NCI-H1930 (cell line): ENCODE results near the gene ADPRS.

Experiments
- DNase-seq, 2 experiments: peaks; one replicate each; lab custom pipeline; 2025; lab: John Stamatoyannopoulos, UW

Gene ADPRS

DNA sequence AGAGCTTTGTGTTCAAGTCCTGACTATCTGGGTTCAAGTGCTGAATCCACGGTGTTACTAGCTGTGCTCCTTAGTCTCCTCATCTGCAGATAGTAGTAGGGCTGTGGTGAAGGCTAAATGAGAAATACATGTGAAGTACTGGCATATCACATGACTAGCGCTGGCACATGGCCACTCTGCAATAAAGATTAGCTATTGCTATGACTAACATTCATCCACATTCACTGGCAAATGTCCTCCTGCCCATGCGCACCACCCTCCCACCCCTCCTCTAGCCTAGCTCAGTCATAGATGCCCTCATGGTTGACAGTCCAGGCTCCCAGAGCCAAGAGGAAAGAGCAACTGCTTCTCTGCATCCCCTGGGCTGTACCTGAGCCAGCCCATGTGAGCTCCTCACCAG lies 44.8 kb downstream of the ADPRS start:
- no peak for DNase-seq

DNA sequence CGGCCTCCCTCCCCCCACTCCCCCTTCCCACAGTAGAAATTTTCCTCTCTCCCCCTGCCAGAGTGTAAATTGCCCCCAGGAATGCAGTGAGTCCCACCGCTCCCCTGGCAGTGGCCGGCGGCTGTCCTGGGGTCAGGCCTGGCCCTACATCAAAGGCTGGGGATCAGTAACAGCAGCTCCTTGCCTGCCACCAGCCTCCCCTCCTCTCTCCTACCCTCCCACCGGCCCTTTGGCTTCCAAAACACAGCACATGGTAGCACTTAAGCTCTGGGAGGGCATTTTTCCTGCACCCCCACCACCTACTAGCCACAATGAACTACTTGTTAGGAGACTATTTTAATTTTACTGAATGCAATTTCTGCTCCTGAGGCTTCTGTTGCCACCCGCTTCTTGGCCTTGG lies 45.3 kb downstream of the ADPRS start:
- no peak for DNase-seq

DNA sequence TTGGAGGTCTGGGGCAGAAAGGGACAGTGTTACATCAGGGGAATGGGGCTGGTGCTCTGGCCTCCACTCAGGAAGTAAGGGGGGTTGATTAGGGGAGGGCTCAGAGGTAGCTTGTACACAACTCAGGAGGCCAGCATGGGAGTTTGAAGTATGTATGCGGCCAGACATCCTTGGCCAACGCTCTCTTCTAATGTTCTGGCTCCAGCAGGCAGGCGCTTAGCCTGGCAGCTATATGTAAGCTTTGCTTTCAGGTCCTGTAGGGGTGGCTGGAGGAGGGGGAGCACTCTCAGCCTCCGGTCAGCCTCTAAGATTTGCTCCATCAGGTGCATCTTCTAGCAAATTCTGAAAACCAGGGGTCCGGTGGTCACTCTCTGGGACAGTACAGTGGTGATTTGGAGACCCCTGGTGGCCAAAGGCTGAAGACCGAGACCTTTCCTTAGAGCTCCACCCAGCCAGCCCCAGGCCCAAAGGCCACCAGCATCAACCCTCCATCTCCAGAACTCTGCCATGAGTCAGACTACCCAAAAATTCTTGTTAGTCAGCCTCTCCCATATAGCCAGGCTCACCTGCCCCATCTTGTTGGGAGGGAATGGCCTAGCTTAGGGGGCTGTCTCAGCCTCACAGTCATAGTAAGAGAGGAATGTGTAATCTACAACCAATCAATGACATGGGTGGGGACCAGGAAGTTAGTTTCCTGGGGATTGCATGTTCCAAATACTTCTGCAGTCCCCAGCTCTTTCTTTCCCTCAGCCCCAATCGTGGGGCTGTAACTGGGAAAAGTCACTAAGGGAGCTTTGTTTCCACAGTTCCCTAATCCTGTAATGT lies 46.0 kb downstream of the ADPRS start:
- peak; percentile 6 to 25 for DNase-seq

DNA sequence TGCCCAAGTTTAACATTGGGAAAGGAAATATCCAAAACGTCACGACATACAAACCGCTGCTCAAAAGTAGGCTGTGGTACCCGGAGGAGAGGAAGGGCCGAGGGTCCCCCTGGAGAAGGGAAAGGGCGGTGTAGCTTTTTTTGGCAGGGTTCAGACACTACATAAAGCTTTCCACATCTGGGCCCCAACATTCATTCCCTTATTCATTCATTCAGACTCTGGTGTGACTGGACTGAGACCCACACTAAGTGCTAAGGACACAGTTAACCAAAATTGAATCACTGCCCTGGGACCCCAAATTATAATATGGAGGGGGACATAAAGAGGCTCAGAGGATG lies 46.6 kb downstream of the ADPRS start:
- DNase-seq = no peak

DNA sequence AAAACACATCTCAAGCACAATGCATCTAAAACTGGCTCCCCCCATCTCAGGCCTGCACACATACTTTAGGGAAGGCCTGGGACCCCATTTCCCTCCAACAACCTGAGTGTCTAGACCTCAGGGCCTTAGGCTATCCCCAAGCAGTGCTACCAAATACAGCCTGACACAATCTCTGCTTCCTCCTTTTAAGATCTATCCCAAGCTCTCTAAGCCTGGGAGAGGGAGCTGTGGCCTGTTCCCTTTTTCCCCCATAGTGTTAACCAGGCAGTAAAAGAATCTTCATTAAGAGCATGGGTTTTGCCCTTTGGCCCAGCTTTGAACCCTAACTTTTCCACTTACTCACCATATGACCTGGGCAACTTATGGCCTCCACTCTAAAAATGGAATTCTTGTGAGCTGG lies 47.1 kb downstream of the ADPRS start:
- no peak for DNase-seq

DNA sequence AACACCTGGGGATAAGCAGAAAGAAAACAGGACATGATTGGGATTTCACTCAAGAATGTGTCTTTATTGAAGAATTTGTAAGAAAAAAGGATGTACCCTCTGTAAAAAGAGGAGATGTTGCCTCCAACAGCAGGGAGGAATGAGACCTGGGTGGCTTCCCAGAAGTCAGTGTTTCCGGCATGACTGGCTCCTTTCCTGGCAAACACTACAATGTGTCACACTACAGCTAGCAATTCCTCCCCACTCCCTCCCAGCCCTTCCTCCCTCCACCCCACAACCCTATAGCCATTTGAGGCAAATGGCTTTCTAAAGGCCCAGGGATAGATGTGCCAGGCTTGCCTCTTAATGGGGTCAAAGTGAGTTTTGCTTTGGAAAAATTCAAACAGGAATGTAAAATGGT lies 47.8 kb downstream of the ADPRS start:
- DNase-seq = no peak

DNA sequence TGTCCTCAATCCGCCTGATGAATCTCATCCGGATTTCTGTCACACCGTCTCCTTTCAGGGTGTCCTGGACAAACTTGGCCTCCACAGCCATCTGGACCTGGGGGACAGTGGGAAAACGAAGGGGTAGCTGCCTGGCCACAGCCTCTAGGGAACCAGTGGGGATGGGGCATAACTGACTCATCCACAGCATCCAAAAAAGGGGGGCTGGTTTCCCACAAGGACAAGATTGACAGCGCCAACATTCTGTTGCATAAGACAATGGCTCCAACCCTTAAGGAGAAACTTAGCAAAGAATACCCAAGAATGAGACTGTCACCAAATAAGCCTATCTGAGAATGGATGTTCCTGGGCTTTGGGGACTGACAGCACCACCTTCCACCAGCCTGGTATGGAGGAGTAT lies 48.5 kb downstream of the ADPRS start:
- no peak for DNase-seq

DNA sequence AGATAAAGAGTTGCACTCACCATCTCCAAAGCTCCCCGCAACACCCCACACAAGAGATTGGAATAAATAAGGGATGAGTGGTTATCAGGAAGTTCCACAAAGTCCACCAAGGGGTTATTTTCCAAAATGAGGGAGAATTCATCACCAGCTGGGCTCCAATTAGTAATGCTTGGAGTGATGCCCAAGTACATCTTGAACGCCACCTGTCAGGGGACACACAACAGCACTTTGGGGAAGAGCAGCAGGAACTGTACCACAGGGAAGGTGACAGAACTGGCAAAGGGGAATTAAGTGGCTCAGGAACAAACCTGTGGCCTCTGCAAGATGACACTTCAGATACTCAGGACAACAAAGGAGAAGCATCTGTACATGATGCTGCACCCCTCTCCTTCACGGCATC lies 49.1 kb downstream of the ADPRS start:
- no peak for DNase-seq

DNA sequence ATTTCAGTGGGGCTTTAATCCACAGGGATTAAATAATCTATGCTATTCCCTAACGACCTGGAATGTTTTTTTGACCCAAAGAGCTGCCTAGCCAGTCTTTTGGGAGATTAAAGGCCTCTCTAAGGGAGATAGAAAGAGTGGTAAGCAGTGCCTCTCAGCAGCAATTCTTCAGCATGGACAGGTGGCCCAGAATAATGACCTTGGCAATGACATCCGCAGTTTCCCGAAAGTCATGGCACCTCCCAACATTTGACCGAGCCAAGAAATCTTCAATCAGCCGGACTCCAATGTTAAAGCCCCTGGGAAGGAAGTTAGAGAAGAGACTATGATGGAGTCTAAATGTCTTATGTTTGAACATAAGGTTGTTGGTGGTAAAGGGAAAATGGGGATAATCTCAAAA lies 50.8 kb downstream of the ADPRS start:
- DNase-seq = no peak

DNA sequence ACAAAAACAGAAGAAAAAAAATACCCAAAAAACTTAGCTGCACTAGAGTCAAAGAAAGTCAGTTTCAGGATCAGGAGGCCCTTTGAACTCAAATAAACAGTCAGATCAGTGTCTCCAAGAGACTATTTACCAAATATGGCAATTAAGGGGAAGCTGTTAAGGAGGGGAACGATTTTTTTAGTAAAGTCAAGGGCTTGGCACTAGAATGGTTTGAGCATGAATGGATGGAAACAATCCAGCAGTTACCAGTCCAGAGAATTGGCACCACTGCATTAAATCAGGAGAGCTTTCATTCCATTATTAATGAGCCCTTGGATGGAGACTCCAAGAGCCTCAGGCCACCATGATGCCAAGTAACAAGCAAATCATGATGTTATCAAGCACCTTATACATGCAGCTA lies 53.4 kb downstream of the ADPRS start:
- no peak for DNase-seq

DNA sequence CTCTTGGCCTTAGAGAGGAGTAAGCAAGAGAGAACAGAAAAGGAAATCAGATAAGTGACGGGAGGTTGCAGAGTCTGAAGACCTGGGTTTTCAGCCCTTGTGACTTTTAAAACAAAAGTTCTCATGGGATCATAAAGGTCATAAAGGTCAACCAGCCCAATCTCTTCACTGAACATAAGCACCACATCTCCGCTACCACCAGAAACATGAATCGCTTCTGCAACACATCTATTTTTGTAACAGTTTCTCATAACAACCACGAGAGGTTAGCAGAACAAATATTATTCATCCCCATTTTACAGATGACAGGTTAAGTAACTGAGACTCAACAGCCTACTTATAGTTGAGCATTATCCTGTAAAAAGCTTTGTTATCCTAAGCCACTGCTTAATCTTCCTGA lies 54.7 kb downstream of the ADPRS start:
- DNase-seq = no peak
